ENCODE data around the gene NUF2.
A peak's percentile ranks its signal among the peaks of the same experiment; 100 is the strongest.
"Not testable (repeated sequence)": the region's sequence is repeated elsewhere in the genome, so short reads cannot be mapped to it uniquely, and the experiment has no call there.

The NUF2 gene

GRCh38 chr1:163296504-163297263 lies 25.1 kb upstream of the NUF2 start:
- H3K9ac ChIP-seq (ENCODE audit: low read length): no peak overlapping the region
- peaks cover 20% of the 10 kb centered on the region for H3K4me1 ChIP-seq (ENCODE audit: control insufficient read depth, insufficient read depth, low read length)
- H3K27ac ChIP-seq (ENCODE audit: low read depth, low read length): peak overlapping the region; percentile 61; the same call in 1 of the 2 replicates
- H3K9me3 ChIP-seq (ENCODE audit: control insufficient read depth, insufficient read depth, low read depth, low read length): no peaks in the 10 kb centered on the region
- no peaks in the 10 kb centered on the region for H3K27me3 ChIP-seq (ENCODE audit: control insufficient read depth, insufficient read depth, low read length)
- no peak overlapping the region for H3K4me3 ChIP-seq (ENCODE audit: low read depth, low read length)
- no peaks in the 10 kb centered on the region for H3K36me3 ChIP-seq (ENCODE audit: control insufficient read depth, insufficient read depth, low read length)

DNA sequence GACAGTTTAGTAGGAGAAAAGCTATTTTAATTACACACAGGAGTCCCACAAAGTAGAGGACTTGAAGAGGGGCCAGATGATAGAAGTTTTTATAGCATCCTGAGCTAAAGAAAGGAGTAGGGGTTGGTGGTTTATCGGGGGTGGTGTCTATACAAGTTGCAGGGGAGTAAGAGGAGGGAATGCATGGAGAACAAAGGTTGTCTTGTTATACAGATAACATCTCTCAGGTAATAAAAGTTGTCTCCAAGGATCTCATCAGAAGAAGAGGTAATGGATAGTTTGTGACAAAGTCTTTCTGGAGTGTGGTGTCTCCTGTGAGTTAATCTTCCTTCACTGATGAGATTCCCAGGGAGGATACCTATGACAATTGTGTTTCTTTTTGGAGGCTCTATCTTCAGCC lies 23.4 kb upstream of the NUF2 start:
- no peaks in the 10 kb centered on the region for H3K9me3 ChIP-seq (ENCODE audit: control insufficient read depth, insufficient read depth, low read depth, low read length)
- H3K4me1 ChIP-seq (ENCODE audit: control insufficient read depth, insufficient read depth, low read length): peaks cover 20% of the 10 kb centered on the region
- H3K27me3 ChIP-seq (ENCODE audit: control insufficient read depth, insufficient read depth, low read length): no peaks in the 10 kb centered on the region
- no peak overlapping the region for H3K4me3 ChIP-seq (ENCODE audit: low read depth, low read length)
- peaks cover 4% of the 10 kb centered on the region; the same call in 1 of the 2 replicates for H3K36me3 ChIP-seq (ENCODE audit: control insufficient read depth, insufficient read depth, low read length)
- H3K27ac ChIP-seq (ENCODE audit: low read depth, low read length): no peak overlapping the region
- H3K9ac ChIP-seq (ENCODE audit: low read length): no peak overlapping the region

- Histone ChIP-seq H3K4me3 (ENCODE audit: low read depth, low read length) (no peak overlapping the region), H3K9me3 (ENCODE audit: control insufficient read depth, insufficient read depth, low read depth, low read length) (no peaks in the 10 kb centered on the region), H3K27me3 (ENCODE audit: control insufficient read depth, insufficient read depth, low read length) (no peaks in the 10 kb centered on the region), H3K9ac (ENCODE audit: low read length) (no peak overlapping the region), H3K36me3 (ENCODE audit: control insufficient read depth, insufficient read depth, low read length) (peaks cover 4% of the 10 kb centered on the region), H3K4me1 (ENCODE audit: control insufficient read depth, insufficient read depth, low read length) (peaks cover 20% of the 10 kb centered on the region), H3K27ac (ENCODE audit: low read depth, low read length) (no peak overlapping the region)
Observed at GRCh38 chr1:163300568-163300967, 21.2 kb upstream of the NUF2 start.

GRCh38 chr1:163303561-163303960 lies 18.2 kb upstream of the NUF2 start:
- Histone ChIP-seq H3K36me3 (ENCODE audit: control insufficient read depth, insufficient read depth, low read length) (peaks cover 4% of the 10 kb centered on the region), H3K27me3 (ENCODE audit: control insufficient read depth, insufficient read depth, low read length) (no peaks in the 10 kb centered on the region), H3K4me1 (ENCODE audit: control insufficient read depth, insufficient read depth, low read length) (peaks cover 5% of the 10 kb centered on the region), H3K27ac (ENCODE audit: low read depth, low read length) (no peak overlapping the region), H3K4me3 (ENCODE audit: low read depth, low read length) (no peak overlapping the region), H3K9ac (ENCODE audit: low read length) (no peak overlapping the region), H3K9me3 (ENCODE audit: control insufficient read depth, insufficient read depth, low read depth, low read length) (no peaks in the 10 kb centered on the region)

DNA sequence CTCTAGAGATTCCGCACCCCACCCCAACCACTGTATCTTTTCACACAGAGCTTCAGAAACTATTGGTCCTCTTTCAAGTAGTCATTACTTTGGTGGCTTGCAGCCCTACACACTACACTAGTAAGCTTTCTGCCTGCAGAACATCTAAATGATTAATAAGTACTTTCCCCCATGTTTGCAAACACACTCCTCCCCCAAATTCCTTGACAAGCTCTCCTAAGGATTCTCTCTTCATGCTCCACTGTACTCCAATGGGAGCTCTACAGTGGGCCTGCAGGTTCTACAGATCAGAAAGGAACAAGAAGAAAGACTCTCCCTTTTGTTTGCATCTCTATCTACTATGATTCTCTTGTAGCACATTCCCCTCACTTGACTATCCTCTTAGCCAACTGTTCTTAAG lies 16.3 kb upstream of the NUF2 start:
- Histone ChIP-seq H3K4me1 (ENCODE audit: control insufficient read depth, insufficient read depth, low read length) (no peaks in the 10 kb centered on the region), H3K27me3 (ENCODE audit: control insufficient read depth, insufficient read depth, low read length) (no peaks in the 10 kb centered on the region), H3K4me3 (ENCODE audit: low read depth, low read length) (no peak overlapping the region), H3K36me3 (ENCODE audit: control insufficient read depth, insufficient read depth, low read length) (peaks cover 4% of the 10 kb centered on the region), H3K27ac (ENCODE audit: low read depth, low read length) (no peak overlapping the region), H3K9ac (ENCODE audit: low read length) (no peak overlapping the region), H3K9me3 (ENCODE audit: control insufficient read depth, insufficient read depth, low read depth, low read length) (no peaks in the 10 kb centered on the region)

DNA sequence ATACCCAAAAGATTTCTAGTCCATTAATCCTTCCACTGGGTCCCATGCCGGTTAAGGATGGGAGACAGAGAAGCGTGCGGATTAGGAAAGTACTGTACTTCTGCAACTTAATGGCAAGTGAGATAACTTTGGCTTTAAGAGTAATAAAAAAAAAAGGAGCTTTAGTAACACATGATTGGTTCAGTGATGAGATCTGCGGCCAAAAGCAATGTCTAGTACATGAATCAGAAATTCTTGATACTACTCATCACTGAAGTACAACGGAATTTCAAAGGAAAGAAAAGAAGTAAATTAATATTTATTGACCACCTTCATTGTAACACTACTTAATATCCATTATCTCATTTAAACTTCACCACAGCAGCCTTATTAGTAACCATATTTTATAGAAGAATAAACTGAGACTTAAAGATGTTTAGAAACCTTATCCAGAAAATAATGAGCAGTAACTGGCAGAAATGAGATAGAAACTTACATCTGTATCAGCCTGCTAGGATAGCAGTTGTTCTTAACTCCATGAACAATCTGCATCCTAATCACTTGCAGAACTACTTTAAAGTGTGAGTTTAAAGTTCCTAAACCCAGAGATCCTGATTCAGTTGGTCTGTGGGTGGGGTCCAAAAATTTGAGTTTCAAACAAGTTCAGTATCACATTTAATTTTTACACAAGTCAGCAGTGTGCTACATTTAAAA lies 14.1 kb upstream of the NUF2 start:
- Histone ChIP-seq H3K27ac (ENCODE audit: low read depth, low read length) (no peak overlapping the region), H3K4me1 (ENCODE audit: control insufficient read depth, insufficient read depth, low read length) (no peaks in the 10 kb centered on the region), H3K9ac (ENCODE audit: low read length) (no peak overlapping the region), H3K27me3 (ENCODE audit: control insufficient read depth, insufficient read depth, low read length) (no peaks in the 10 kb centered on the region), H3K4me3 (ENCODE audit: low read depth, low read length) (no peak overlapping the region), H3K36me3 (ENCODE audit: control insufficient read depth, insufficient read depth, low read length) (peaks cover 3% of the 10 kb centered on the region), H3K9me3 (ENCODE audit: control insufficient read depth, insufficient read depth, low read depth, low read length) (no peaks in the 10 kb centered on the region)

- no peak overlapping the region for H3K9ac ChIP-seq (ENCODE audit: low read length)
- H3K4me1 ChIP-seq (ENCODE audit: control insufficient read depth, insufficient read depth, low read length): no peaks in the 10 kb centered on the region
- no peaks in the 10 kb centered on the region for H3K9me3 ChIP-seq (ENCODE audit: control insufficient read depth, insufficient read depth, low read depth, low read length)
- no peak overlapping the region for H3K27ac ChIP-seq (ENCODE audit: low read depth, low read length)
- H3K36me3 ChIP-seq (ENCODE audit: control insufficient read depth, insufficient read depth, low read length): peaks cover 3% of the 10 kb centered on the region; the same call in 1 of the 2 replicates
- no peaks in the 10 kb centered on the region for H3K27me3 ChIP-seq (ENCODE audit: control insufficient read depth, insufficient read depth, low read length)
- no peak overlapping the region for H3K4me3 ChIP-seq (ENCODE audit: low read depth, low read length)
Observed at GRCh38 chr1:163308811-163309210, 12.9 kb upstream of the NUF2 start.

GRCh38 chr1:163315773-163316374 lies 5.9 kb upstream of the NUF2 start:
- Histone ChIP-seq H3K4me3 (ENCODE audit: low read depth, low read length) (no peak overlapping the region), H3K36me3 (ENCODE audit: control insufficient read depth, insufficient read depth, low read length) (peaks cover 19% of the 10 kb centered on the region; the same call in 1 of the 2 replicates), H3K27me3 (ENCODE audit: control insufficient read depth, insufficient read depth, low read length) (no peaks in the 10 kb centered on the region), H3K9ac (ENCODE audit: low read length) (no peak overlapping the region), H3K9me3 (ENCODE audit: control insufficient read depth, insufficient read depth, low read depth, low read length) (no peaks in the 10 kb centered on the region), H3K4me1 (ENCODE audit: control insufficient read depth, insufficient read depth, low read length) (peaks cover 3% of the 10 kb centered on the region; the same call in 1 of the 2 replicates), H3K27ac (ENCODE audit: low read depth, low read length) (no peak overlapping the region)

DNA sequence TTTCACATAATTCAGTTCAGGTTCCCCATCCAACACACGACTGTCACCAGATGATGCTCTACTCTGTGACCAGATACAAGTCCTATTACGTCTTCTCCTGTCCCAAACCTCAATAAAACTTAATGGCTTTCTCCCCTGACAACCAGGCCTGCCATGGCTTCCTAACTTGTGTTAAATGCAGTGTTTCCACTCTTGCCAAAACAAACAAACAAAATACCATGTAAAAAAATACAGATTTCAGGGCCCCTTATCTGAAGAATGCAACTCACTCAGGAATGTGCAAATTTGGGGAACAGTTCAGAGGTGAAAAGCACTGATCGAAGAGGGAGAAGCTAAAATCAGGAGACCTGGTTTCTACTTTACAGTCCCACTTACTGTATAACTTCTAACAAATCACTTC lies 863 bp upstream of the NUF2 start:
- no peaks in the 10 kb centered on the region for H3K27me3 ChIP-seq (ENCODE audit: control insufficient read depth, insufficient read depth, low read length)
- no peaks in the 10 kb centered on the region for H3K9me3 ChIP-seq (ENCODE audit: control insufficient read depth, insufficient read depth, low read depth, low read length)
- peaks cover 17% of the 10 kb centered on the region; the same call in 1 of the 2 replicates for H3K36me3 ChIP-seq (ENCODE audit: control insufficient read depth, insufficient read depth, low read length)
- H3K4me3 ChIP-seq (ENCODE audit: low read depth, low read length): peak overlapping the region; percentile 87
- peaks cover 6% of the 10 kb centered on the region; the same call in 1 of the 2 replicates for H3K4me1 ChIP-seq (ENCODE audit: control insufficient read depth, insufficient read depth, low read length)
- H3K9ac ChIP-seq (ENCODE audit: low read length): peak overlapping the region; percentile 78
- peak overlapping the region; percentile 65; the same call in 1 of the 2 replicates for H3K27ac ChIP-seq (ENCODE audit: low read depth, low read length)

DNA sequence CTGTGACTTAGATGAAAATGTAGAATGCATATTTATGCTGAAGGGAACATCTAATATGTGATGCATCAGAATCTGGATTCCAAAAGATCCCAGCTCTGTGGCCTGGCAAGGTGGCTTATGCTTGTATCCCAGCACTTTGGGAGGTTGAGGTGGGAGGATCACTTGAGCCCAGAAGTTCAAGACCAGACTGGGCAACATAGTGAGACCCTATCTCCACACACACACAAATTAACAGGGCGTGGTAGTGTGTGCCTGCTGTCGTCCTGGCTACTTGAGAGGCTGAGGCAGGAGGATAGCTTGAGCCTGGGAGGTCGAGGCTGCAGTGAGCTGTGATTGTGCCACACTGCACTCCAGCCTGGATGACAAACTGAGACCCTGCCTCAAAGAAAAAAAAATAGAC lies 1.6 kb downstream of the NUF2 start:
- not testable (repeated sequence) for H3K27me3 ChIP-seq (ENCODE audit: control insufficient read depth, insufficient read depth, low read length); H3K9ac ChIP-seq (ENCODE audit: low read length); H3K9me3 ChIP-seq (ENCODE audit: control insufficient read depth, insufficient read depth, low read depth, low read length); H3K4me1 ChIP-seq (ENCODE audit: control insufficient read depth, insufficient read depth, low read length); H3K27ac ChIP-seq (ENCODE audit: low read depth, low read length)
- Histone ChIP-seq H3K36me3 (ENCODE audit: control insufficient read depth, insufficient read depth, low read length) (peaks cover 25% of the 10 kb centered on the region), H3K4me3 (ENCODE audit: low read depth, low read length) (peak overlapping the region; percentile 87)

DNA sequence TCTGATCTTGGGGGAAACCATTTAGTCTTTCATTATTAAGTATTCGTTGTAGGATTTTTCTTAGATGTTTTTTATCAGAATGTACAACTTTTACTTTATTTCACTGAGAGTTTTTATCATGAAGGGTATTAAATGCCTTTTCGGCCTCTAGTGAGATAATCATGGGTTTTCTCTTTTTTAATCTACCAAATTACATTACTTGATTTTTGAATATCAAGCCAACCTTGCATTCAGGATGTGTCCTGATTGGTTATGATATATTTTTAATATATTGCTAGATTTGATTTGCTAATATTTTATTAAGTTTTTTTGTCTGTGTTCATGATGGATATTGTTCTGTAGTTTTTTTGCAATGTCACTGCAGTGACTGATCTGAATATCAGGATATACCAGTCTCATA lies 9.4 kb downstream of the NUF2 start:
- Histone ChIP-seq H3K9me3 (ENCODE audit: control insufficient read depth, insufficient read depth, low read depth, low read length) (no peaks in the 10 kb centered on the region; the same call in 1 of the 2 replicates), H3K36me3 (ENCODE audit: control insufficient read depth, insufficient read depth, low read length) (peaks cover 63% of the 10 kb centered on the region), H3K9ac (ENCODE audit: low read length) (no peak overlapping the region), H3K4me1 (ENCODE audit: control insufficient read depth, insufficient read depth, low read length) (no peaks in the 10 kb centered on the region), H3K27me3 (ENCODE audit: control insufficient read depth, insufficient read depth, low read length) (no peaks in the 10 kb centered on the region), H3K4me3 (ENCODE audit: low read depth, low read length) (no peak overlapping the region), H3K27ac (ENCODE audit: low read depth, low read length) (no peak overlapping the region)
